Measurements from ENCODE around the gene SESTD1.

SESTD1 gene

DNA sequence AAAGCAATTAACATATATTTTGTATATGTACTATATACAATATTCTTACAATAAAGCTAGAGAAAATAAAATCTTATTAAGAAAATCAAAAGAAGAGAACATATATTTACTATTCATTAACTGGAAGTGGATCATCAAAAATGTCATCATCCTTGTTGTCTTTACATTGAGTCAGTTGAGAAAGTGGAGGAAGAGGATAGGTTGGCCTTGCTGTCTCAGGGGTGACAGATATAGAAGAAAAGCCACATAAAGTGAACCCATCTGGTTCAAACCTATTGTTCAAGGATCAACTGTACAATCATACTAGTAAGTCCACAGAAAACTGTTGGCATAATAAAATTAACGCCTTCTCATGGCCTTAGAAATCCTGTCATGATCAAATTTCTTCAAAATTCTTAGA, 26.6 kb downstream of the SESTD1 start:
- DNase-seq (ENCODE audit: low read depth), result no peak

GRCh38 chr2:179237209-179237946, 27.3 kb downstream of the SESTD1 start:
- no peak for TF ChIP-seq CTCF (conservative IDR thresholded peaks at IDR 0.05; ENCODE audit: low read length)
- no peak for DNase-seq (ENCODE audit: low read depth)
- no peak overlapping the region for H3K4me3 ChIP-seq (ENCODE audit: low read length)

More for the DNA sequence above, 26.6 kb downstream of the SESTD1 start:
- TF ChIP-seq CTCF (conservative IDR thresholded peaks at IDR 0.05; ENCODE audit: low read length), result no peak
- no peak overlapping the region for H3K4me3 ChIP-seq (ENCODE audit: low read length)

- H3K4me3 ChIP-seq (ENCODE audit: low read length), result no peak overlapping the region
- DNase-seq (ENCODE audit: low read depth), result peak; percentile 79
- TF ChIP-seq CTCF (conservative IDR thresholded peaks at IDR 0.05; ENCODE audit: low read length), result no peak
Measured at GRCh38 chr2:179235463-179236108, 29.0 kb downstream of the SESTD1 start.

GRCh38 chr2:179234658-179235240, 29.9 kb downstream of the SESTD1 start:
- no peak for TF ChIP-seq CTCF (conservative IDR thresholded peaks at IDR 0.05; ENCODE audit: low read length)
- no peak overlapping the region for H3K4me3 ChIP-seq (ENCODE audit: low read length)
- DNase-seq (ENCODE audit: low read depth), result no peak

GRCh38 chr2:179233626-179234430, 30.8 kb downstream of the SESTD1 start:
- DNase-seq (ENCODE audit: low read depth), result no peak
- H3K4me3 ChIP-seq (ENCODE audit: low read length), result no peak overlapping the region

GRCh38 chr2:179233083-179233490, 31.5 kb downstream of the SESTD1 start:
- no peak for TF ChIP-seq CTCF (conservative IDR thresholded peaks at IDR 0.05; ENCODE audit: low read length)
- H3K4me3 ChIP-seq (ENCODE audit: low read length), result no peak overlapping the region
- DNase-seq (ENCODE audit: low read depth), result no peak

More at GRCh38 chr2:179233626-179234430, 30.8 kb downstream of the SESTD1 start:
- TF ChIP-seq CTCF (conservative IDR thresholded peaks at IDR 0.05; ENCODE audit: low read length), result no peak

Data from AG10803 (cell line).